Erythroblast (primary cell): ENCODE data around the gene EHMT1.

Experiments
- GATA1 ChIP-seq: IDR thresholded peaks from 2 replicates; pipeline ENCODE4 v1.6.1; 2011; ENCODE audit warnings: low read depth, mild to moderate bottlenecking, control low read depth, low read length, moderate library complexity
- POLR2A ChIP-seq: IDR thresholded peaks from 2 replicates; pipeline ENCODE4 v1.6.1; 2011; ENCODE audit warnings: mild to moderate bottlenecking, low read length

DNA sequence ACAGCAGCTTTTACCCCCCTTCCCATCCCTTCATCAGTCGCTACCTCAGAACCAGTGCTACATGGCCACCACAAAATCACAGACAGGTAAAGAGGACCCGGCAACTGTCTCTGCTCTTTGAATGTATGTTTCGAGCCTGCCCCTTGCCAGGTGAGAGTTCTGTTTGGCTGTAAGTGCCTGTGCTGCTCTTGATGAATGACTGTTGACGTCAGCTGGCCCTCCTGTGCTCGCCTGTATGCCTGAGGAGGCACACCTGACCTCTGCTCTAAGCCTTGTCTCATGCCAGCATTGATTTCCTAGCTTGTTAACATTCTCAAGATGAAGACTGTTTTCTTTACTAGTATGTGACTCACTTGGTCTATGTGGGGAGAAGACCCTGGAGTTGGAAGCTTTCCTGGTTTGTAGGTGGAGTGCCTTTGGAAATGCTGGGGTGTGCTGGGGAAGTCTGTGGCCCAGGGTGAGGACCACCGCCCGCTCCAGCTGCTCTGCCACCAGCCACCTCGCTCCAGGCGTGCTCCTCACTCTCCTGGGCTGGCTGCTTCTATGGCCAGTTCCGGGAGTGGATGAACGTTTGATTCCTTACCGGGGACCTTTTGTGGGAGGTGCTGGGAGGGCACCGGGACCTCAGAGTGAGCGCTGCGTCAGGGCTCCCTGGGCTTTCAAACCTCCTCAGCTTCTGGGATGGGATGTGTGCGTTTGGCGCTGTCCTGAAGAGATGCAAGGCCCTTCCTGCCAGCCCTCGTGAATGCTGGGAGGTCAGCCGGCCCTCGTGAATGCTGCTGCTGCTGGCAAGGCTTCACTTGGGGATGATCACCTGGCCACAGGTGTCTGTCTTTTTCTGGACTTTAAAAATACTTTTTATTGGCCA, 109.9 kb downstream of the EHMT1 start:
- TF ChIP-seq POLR2A = no peak
- no peak for TF ChIP-seq GATA1
